ENCODE results near the gene ICA1.

DNA sequence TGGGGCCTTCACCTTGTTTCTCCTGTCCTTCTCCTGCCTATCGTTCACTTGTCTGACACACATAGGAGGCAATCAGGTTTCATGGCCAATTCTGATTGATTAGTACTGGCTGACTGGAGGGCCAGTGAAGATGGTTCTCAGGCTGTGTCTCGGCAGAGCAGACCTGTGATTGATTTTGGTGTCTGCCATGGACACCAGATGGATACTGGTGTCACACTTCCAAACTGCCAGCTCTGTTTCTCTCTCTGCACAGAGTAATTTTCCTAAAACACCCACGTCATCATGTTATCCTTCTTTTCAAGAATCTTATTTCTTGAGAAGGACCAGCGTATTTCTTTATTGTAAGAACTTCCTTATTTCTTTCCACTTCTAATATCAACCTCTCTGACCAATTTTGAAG is 117.1 kb downstream of the ICA1 start:
- TF ChIP-seq, protein P1, sequence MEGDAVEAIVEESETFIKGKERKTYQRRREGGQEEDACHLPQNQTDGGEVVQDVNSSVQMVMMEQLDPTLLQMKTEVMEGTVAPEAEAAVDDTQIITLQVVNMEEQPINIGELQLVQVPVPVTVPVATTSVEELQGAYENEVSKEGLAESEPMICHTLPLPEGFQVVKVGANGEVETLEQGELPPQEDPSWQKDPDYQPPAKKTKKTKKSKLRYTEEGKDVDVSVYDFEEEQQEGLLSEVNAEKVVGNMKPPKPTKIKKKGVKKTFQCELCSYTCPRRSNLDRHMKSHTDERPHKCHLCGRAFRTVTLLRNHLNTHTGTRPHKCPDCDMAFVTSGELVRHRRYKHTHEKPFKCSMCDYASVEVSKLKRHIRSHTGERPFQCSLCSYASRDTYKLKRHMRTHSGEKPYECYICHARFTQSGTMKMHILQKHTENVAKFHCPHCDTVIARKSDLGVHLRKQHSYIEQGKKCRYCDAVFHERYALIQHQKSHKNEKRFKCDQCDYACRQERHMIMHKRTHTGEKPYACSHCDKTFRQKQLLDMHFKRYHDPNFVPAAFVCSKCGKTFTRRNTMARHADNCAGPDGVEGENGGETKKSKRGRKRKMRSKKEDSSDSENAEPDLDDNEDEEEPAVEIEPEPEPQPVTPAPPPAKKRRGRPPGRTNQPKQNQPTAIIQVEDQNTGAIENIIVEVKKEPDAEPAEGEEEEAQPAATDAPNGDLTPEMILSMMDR (IDR thresholded peaks at IDR 0.05; ENCODE audit: low read depth, low read length, missing input control) = no peak
- TF ChIP-seq TAF1 (conservative IDR thresholded peaks at IDR 0.05) (no peak), JUND (IDR thresholded peaks at IDR 0.05) (no peak), FOXA1 (IDR thresholded peaks at IDR 0.05) (no peak), HNF4G (IDR thresholded peaks at IDR 0.05) (no peak)
- TF ChIP-seq, protein P2, sequence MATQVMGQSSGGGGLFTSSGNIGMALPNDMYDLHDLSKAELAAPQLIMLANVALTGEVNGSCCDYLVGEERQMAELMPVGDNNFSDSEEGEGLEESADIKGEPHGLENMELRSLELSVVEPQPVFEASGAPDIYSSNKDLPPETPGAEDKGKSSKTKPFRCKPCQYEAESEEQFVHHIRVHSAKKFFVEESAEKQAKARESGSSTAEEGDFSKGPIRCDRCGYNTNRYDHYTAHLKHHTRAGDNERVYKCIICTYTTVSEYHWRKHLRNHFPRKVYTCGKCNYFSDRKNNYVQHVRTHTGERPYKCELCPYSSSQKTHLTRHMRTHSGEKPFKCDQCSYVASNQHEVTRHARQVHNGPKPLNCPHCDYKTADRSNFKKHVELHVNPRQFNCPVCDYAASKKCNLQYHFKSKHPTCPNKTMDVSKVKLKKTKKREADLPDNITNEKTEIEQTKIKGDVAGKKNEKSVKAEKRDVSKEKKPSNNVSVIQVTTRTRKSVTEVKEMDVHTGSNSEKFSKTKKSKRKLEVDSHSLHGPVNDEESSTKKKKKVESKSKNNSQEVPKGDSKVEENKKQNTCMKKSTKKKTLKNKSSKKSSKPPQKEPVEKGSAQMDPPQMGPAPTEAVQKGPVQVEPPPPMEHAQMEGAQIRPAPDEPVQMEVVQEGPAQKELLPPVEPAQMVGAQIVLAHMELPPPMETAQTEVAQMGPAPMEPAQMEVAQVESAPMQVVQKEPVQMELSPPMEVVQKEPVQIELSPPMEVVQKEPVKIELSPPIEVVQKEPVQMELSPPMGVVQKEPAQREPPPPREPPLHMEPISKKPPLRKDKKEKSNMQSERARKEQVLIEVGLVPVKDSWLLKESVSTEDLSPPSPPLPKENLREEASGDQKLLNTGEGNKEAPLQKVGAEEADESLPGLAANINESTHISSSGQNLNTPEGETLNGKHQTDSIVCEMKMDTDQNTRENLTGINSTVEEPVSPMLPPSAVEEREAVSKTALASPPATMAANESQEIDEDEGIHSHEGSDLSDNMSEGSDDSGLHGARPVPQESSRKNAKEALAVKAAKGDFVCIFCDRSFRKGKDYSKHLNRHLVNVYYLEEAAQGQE (IDR thresholded peaks at IDR 0.05) = no peak
